ENCODE measurements around the gene FAM72B. TPM values are rescaled to one million over a fixed set of nuclear protein-coding genes. Genes with fewer than 3 reads are reported as not detected.
"Not testable (repeated sequence)": the region's sequence is repeated elsewhere in the genome, so short reads cannot be mapped to it uniquely, and the experiment has no call there.

FAM72B gene
- 8.1 and 19.7 TPM in 2 replicates for total RNA-seq (2014; rRNA removed; shearing (Covaris generic); ENCODE audit: low replicate concordance)

DNA sequence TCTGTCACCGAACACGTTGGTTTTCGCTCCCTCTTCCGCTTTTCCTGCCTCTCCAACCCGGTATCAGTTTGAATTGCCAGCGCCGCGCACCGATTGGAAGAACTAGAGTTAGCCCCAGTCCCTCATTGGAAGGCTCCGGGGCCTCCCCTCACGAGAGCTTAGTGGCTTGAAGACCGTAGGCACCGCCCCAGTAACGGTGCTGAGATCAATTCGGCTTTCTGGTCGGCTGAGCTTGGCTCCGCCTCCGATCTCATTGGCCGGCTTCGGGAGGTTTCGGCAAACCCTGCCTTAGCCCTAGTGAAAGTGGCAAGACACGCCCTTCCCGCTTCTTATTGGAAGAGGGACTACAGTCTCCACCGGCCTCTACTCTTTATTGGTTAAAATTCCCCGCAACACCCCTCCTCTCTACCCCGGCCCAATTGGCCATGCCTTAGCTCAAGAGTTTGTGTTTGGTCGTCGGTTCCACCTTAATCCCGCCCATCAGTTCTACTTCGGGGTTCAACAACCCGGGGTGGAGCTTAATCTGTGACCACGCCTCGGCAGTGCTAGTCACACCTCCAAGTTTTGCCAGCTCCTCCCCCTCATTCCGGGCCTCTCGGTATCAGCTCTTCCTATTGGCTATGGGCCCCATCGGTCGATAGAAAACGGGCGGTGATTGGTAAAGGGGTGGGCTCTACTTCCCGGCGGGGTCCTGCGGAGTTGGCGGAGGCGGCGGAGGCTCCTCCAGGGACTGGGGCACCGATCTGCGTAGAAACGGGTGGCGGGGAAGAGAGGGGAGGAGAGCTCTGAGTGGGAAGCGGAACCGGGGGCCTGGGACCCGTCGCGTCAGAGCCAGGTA lies at the start of gene FAM72B, which contains the start of gene SRGAP2C:
TSS of gene FAM72B (minus strand) at position 51 of the 838 bp plus-strand sequence. CDS start 851 bp downstream, outside the sequence.
TSS of gene SRGAP2C (plus strand) at position 686 of the 838 bp plus-strand sequence. CDS start 2,472 bp downstream, outside the sequence.
- DNase-seq = peak; percentile 99
- H3K9me3 ChIP-seq, H3K27me3 ChIP-seq, H3K36me3 ChIP-seq: not testable (repeated sequence)
- peak within 1 kb of the TSS; percentile 56 for H3K4me3 ChIP-seq

DNA sequence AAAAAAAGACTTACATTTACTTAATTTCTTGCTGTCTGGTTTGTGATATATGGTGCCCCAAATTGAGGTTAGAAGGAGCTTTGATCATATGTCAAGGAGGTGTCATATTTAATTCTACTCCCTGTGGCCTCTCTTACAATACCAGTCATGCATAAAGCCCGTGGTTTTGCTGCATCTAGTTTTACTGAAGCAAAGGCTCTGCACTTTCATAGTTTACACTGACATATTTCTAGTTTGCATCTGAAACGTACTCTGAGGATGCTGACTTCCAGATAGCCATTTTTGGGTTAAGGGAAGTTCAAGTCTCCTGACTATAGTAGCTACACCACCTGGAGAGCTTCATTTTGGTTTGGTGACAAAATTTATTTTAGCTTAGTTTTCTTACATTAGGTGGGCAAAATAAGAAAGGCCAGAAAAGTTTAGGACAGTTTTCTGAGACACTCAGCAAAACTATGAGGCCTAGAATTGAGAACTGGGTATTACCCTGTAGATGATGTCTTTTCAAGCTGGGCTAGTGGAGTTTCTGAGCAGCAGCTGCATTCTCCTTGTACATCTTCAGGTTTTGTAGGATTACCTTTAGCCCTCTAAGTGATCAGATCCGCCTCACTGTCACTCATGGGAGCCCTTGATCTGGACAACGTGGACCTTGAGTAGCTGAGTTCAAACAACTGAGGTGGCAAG lies 48.4 kb upstream of the FAM72B start:
- DNase-seq, H3K4me3 ChIP-seq, H3K36me3 ChIP-seq, H3K9me3 ChIP-seq, H3K27me3 ChIP-seq: not testable (repeated sequence)

GRCh38 chr1:121230636-121231035 lies 46.5 kb upstream of the FAM72B start:
- not testable (repeated sequence) for H3K36me3 ChIP-seq, DNase-seq, H3K27me3 ChIP-seq, H3K4me3 ChIP-seq, H3K9me3 ChIP-seq

DNA sequence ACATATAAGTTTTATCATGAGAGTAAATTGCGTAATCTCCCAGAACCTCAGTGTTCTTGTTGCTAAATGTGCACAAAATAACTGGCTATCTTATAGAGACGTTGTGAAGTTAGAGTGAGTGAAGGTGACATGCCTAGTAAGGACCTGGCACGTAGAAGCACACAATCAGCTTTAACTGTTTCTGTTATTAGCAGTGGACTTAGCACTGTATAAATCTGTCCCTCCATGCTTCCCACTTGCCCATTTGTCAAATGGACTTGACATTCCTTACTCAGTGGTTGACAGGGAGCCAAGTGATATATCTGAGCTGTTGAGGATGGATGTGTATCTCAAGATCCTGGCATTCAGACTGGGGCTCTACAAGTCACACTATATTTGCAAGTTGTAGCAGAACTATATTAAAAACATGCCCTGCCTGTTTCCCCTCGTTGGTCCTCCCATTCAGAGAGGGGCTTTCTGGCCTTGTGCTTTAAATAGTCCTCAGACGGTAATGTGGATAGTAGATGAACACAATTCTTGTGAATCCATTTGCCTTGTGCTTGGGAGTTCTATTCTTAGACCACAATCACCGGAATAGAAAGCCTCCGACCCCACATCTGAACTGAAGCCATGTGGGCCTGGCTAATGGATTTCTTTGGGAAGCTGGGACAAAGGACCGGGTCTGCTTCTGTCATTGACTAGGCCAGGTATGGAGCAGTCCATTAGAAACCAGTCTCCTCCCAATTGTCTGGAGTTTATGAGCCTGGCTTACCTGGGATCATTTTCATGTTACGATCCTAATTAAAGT lies 43.6 kb upstream of the FAM72B start:
- DNase-seq, H3K27me3 ChIP-seq, H3K36me3 ChIP-seq, H3K9me3 ChIP-seq, H3K4me3 ChIP-seq: not testable (repeated sequence)

GRCh38 chr1:121226925-121227324 lies 42.8 kb upstream of the FAM72B start:
- H3K4me3 ChIP-seq, DNase-seq, H3K36me3 ChIP-seq, H3K27me3 ChIP-seq, H3K9me3 ChIP-seq: not testable (repeated sequence)

DNA sequence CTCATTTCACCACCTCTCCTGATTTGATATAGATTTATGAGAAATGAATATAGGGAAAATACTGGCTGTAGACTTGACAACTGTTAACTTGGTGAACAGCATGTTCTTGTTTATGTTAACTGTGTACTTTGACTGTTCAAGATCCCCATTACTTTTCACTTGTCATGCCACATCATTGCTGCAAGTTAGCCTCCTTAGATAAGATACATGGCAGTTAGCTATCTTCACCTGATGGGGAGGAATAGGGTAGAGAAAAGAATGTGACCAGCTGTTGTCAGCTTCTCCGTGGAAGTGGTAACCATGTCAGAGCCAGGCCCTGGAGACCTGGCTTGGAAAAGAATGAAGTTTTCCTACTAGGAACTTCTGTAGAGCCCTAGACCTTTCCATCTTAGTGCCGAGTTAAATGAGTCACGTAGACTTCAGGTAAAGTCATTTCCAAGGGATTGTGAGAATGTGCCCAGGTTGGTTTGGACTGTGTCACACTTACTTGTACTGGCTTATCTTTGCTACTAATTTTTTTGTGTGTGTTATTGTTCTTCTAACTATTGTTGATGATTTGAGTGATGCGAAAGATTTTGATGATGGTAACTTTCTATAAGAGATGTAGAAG lies 42.3 kb upstream of the FAM72B start:
- H3K36me3 ChIP-seq, H3K9me3 ChIP-seq, H3K4me3 ChIP-seq, H3K27me3 ChIP-seq, DNase-seq: not testable (repeated sequence)

DNA sequence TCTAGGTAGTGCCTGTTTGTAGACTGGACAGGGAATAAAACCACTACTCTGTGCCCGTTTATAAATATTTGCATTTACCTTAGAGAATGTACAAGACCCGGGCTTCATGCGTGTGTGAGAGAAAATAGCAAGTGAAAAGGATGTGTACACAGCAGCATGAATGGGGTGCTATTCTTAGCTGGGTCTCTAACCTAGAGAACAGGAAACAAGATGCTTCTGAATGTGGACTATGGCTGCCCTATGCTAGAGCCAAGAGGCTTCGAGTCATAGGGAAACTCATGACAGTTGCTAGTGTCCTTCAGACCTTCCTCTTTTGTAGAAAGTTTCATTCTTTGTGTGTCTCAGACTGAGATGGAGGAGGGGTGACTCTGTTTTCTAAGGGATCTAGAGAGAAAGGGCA lies 40.6 kb upstream of the FAM72B start:
- DNase-seq, H3K9me3 ChIP-seq, H3K36me3 ChIP-seq, H3K27me3 ChIP-seq, H3K4me3 ChIP-seq: not testable (repeated sequence)

- not testable (repeated sequence) for H3K36me3 ChIP-seq, DNase-seq, H3K9me3 ChIP-seq, H3K4me3 ChIP-seq, H3K27me3 ChIP-seq
Observed at GRCh38 chr1:121221770-121222169, 37.6 kb upstream of the FAM72B start.

DNA sequence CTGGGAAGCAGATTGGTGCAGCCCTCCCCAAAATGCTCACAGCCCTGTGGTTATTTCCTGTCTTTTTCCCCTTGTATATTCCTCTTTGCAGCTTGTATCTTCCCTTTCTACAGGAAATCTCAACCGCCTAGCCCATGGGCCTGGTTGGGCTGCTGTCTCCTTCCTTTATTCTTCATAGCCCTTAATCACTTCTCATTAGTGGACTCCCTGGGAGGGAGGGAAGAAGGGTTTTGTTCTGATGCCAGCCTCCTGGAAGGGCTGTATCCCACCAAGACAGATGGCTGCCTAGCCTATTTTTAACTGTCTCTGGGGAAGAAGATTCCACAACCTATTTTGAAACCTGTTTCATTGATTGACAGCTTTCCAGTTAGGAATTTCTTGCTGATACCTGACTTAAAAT lies 32.5 kb upstream of the FAM72B start:
- H3K36me3 ChIP-seq, H3K9me3 ChIP-seq, H3K27me3 ChIP-seq, H3K4me3 ChIP-seq, DNase-seq: not testable (repeated sequence)

- not testable (repeated sequence) for H3K27me3 ChIP-seq, H3K36me3 ChIP-seq, H3K9me3 ChIP-seq, H3K4me3 ChIP-seq, DNase-seq
Observed at GRCh38 chr1:121215699-121216417, 31.7 kb upstream of the FAM72B start.

DNA sequence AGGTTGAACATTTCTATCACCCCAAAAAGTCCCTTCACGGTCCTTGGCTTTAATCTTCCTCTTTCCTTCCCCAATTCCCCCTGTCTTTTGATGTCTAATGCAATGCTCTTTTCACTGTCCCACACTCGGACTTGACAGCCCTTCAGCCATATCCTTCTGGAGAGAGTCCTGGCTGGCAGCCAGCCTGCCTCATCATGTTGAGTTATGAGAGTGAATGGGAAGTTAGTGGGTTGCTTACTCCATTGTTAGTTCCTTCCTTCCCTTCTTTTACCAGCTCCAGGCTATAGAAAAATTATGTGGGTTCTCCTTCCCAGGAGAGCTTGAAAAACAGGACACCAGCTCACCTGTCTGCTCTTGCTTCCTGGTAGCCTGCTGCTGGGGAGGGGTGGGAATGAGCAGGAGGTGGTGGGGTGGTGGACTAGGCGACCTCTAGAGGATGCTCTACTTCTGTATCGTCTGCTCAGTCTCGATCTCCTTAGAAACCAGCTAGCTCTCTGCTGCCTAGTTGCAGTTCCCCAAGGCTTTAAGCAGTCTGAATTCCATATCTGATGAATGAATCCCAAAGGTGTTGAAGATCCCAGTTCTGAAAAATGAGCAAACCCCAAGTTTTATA lies 30.5 kb upstream of the FAM72B start:
- DNase-seq, H3K36me3 ChIP-seq, H3K4me3 ChIP-seq, H3K9me3 ChIP-seq, H3K27me3 ChIP-seq: not testable (repeated sequence)

- DNase-seq, H3K36me3 ChIP-seq, H3K4me3 ChIP-seq, H3K27me3 ChIP-seq, H3K9me3 ChIP-seq: not testable (repeated sequence)
Observed at GRCh38 chr1:121213491-121213890, 29.4 kb upstream of the FAM72B start.

DNA sequence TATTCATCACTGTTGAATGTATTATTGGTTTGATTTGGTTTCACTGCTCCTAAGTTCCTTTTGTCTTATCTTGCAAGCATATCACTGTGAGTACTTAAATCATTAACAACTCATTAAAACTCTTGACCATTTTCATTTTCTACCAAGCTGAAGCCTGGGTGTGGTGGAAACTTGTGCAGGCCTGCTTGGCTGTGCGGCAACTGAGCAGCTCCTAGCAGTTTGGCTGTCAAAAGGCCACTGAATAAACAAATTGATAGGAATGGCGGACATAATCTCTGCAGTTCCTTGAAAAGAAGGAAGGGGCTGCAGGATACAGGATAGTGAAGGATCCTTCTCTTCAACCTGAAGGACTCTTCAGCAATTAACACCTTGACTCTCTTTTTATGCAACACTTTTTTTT lies 26.6 kb upstream of the FAM72B start:
- H3K27me3 ChIP-seq, H3K4me3 ChIP-seq, DNase-seq, H3K36me3 ChIP-seq, H3K9me3 ChIP-seq: not testable (repeated sequence)

DNA sequence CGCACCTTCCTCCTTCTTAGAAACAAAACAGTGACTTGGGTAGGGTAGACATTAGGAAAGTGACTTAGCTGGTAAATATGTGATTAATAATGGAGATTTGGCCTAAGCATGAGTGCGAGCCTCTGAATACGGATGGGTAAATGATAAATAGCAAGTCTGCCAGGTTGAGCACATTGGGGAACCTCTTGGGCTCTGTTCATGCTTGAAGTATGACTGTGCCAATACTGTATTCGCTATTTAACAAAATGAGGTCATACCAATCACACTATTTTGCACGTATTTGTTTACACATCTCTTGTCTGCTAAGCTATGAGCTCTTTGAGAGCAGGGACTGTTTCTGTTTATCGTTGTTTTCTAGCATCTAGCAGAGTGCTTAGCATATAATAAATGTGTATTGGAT lies 24.2 kb upstream of the FAM72B start:
- not testable (repeated sequence) for H3K4me3 ChIP-seq, DNase-seq, H3K9me3 ChIP-seq, H3K36me3 ChIP-seq, H3K27me3 ChIP-seq

GRCh38 chr1:121207328-121207727 lies 23.2 kb upstream of the FAM72B start:
- not testable (repeated sequence) for H3K36me3 ChIP-seq, DNase-seq, H3K27me3 ChIP-seq, H3K9me3 ChIP-seq, H3K4me3 ChIP-seq

All from MG63 (cell line).